Spleen (tissue), 11 donors: ENCODE results near the gene C2orf92. TPM values are rescaled to one million over a fixed set of nuclear protein-coding genes. Genes with fewer than 3 reads are reported as not detected.

Experiments used
- DNase-seq: peaks from one replicate; pipeline ENCODE4 v3.0.0-alpha.2; 2020
- H3K27ac ChIP-seq, 8 donors: fragments of 200-600 bp; sonication (generic) in 7 of 8; 1 replicate in 4 of 8; 2 replicates in 4 of 8; pipeline versions ENCODE4 v1.5.0 to v1.8.0; 2016 to 2021; ENCODE audit warnings: inconsistent platforms in 4 of 8, mild to moderate bottlenecking in 4 of 8, moderate library complexity in 1 of 8
- H3K27me3 ChIP-seq, 7 donors: fragments of 200-600 bp; sonication (generic) in 6 of 7; replicated peaks in 1 of 7; 1 replicate in 4 of 7; 2 replicates in 3 of 7; pipeline versions ENCODE4 v1.5.0 to v1.8.0; 2016 to 2021; ENCODE audit warnings: inconsistent platforms in 3 of 7, mild to moderate bottlenecking in 1 of 7
- H3K36me3 ChIP-seq, 6 donors: fragments of 200-600 bp; sonication (generic) in 5 of 6; 1 replicate in 4 of 6; 2 replicates in 2 of 6; pipeline versions ENCODE4 v1.5.0 to v1.8.0; 2016 to 2021; ENCODE audit warnings: inconsistent platforms in 2 of 6
- H3K4me1 ChIP-seq, 6 donors: fragments of 200-600 bp; sonication (generic) in 5 of 6; 1 replicate in 3 of 6; 2 replicates in 3 of 6; pipeline versions ENCODE4 v1.5.0 to v1.8.0; 2016 to 2021; ENCODE audit warnings: inconsistent platforms in 3 of 6
- H3K4me3 ChIP-seq, 8 donors: fragments of 200-600 bp; sonication (generic) in 7 of 8; 1 replicate in 4 of 8; 2 replicates in 4 of 8; pipeline versions ENCODE4 v1.5.0 to v1.8.0; 2016 to 2021; ENCODE audit warnings: inconsistent platforms in 4 of 8, mild to moderate bottlenecking in 4 of 8, moderate library complexity in 2 of 8
- H3K9me3 ChIP-seq, 8 donors: fragments of 200-600 bp; sonication (generic) in 7 of 8; 1 replicate in 4 of 8; 2 replicates in 4 of 8; pipeline versions ENCODE4 v1.5.0 to v1.8.0; 2016 to 2021; ENCODE audit warnings: inconsistent platforms in 4 of 8
- POLR2A ChIP-seq, 3 donors: fragments of 450-650 bp; IDR thresholded peaks; one replicate each; pipeline ENCODE4 v1.5.1; 2017; ENCODE audit warnings: antibody characterized with exemption in 3 of 3, mild to moderate bottlenecking in 1 of 3
- POLR2AphosphoS5 ChIP-seq, 3 donors: sonication (generic); formaldehyde crosslinking; IDR thresholded peaks; one replicate each; pipeline ENCODE4 v1.5.1; 2017; ENCODE audit warnings: antibody characterized with exemption in 3 of 3
- WGBS, 5 donors: extraction: QIAGEN DNeasy Blood & Tissue Kit in 3 of 5; methylation state at CpG; one replicate each; pipeline versions ENCODE4 v1.1.5 to v1.1.7; 2013 to 2018; 5-methylcytosine and 5-hydroxymethylcytosine counted together
- intact Hi-C: fragments of 100-400 bp; cut with DNase I; formaldehyde crosslinking; loops from one replicate; pipeline ENCODE4 v1.15.0; 2023; ENCODE audit warnings: low total_unique reads
- polyA plus RNA-seq, 3 donors: library from polyadenylated mRNA; stranded (reverse); fragments of 200-250 nt; gene quantifications; one replicate each; pipeline ENCODE4 v1.2.1, GENCODE V29; 2013
- total RNA-seq, 7 donors: library from RNA; depleted of rRNA in 3 of 7; stranded (reverse); fragments of >200 nt in 3 of 7; fragmentation: NEBNext Ultra II Directional in 4 of 7; extraction: Animal tissue kit (Norgen Biotek cat#: 25700) in 4 of 7; gene quantifications; one replicate each; pipeline versions ENCODE4 v1.1.0 to v1.2.1, GENCODE V29; 2016 to 2021
- TF ChIP-seq, protein P1 (sequence below), 11 experiments: fragments of 200-600 bp in 7 of 11; fragments of 450-650 bp in 4 of 11; sonication (generic) in 4 of 11; IDR thresholded peaks in 8 of 11; conservative IDR thresholded peaks in 3 of 11; 1 replicate in 7 of 11; 2 replicates in 4 of 11; pipeline versions ENCODE4 v1.4.0 to v1.8.0; 2016 to 2021; ENCODE audit warnings: antibody characterized with exemption in 11 of 11, inconsistent platforms in 4 of 11, mild to moderate bottlenecking in 1 of 11
- donor health status: healthy with polysubstance abuse.
- donor health status: DM: no; HTN: no; CAD: no; lungs with moderate emphysema.
- donor health status: DM: no; HTN: no; CAD: no.
- donor health status: Bipolar disorder and iron deficiency.
- donor health status: healthy.
- donor health status: DM: no; HTN: no; CAD: no.
- donor health status: DM: yes; HTN: yes; CAD: no.

Gene C2orf92
- total and polyA plus RNA-seq, 10 donors: 5.7 to 33.6 (median 21.4) TPM

DNA sequence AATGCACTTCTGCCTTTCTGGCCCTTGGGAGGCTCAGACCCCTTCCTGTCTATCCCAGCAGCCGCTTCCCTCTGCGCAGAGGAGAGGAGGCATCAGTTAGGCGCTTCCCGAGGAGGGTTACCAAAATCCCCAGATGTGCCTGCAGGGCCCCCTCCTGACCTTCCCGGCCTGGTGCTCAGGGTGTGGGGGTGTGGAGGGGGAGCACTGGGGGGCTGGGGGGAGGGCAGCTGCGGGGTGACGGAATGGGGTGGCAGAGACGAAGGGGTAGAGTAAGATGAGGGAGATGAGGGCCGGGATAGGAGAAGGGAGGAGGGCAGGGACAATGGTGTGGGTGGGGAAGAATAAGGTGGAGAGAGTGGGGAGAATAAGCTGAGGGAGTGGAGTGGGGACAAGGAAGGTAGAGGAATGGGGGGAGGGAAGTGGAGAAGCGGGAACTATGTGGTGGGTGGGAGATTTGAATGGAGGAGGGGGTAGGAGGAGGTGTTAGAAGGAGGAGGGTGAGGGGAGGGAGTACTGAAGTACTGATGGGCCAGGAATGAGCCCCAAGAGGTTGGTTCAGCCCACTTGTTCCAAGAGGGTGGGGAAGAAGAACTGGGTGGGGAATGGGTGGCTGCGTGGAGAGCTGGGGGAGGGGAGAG lies 37.3 kb downstream of the C2orf92 start:
- Histone ChIP-seq H3K4me1 (peaks cover 0 to 19% (median 3%) of the 10 kb centered on the region in 6 donors), H3K36me3 (no peaks in the 10 kb centered on the region), H3K27ac (no peak overlapping the region), H3K9me3 (no peaks in the 10 kb centered on the region), H3K4me3 (no peak overlapping the region), H3K27me3 (peaks cover 0 to 28% (median 0%) of the 10 kb centered on the region in 7 donors)
- no peak for TF ChIP-seq POLR2AphosphoS5 (IDR thresholded peaks at IDR 0.05)
- TF ChIP-seq, protein P1, sequence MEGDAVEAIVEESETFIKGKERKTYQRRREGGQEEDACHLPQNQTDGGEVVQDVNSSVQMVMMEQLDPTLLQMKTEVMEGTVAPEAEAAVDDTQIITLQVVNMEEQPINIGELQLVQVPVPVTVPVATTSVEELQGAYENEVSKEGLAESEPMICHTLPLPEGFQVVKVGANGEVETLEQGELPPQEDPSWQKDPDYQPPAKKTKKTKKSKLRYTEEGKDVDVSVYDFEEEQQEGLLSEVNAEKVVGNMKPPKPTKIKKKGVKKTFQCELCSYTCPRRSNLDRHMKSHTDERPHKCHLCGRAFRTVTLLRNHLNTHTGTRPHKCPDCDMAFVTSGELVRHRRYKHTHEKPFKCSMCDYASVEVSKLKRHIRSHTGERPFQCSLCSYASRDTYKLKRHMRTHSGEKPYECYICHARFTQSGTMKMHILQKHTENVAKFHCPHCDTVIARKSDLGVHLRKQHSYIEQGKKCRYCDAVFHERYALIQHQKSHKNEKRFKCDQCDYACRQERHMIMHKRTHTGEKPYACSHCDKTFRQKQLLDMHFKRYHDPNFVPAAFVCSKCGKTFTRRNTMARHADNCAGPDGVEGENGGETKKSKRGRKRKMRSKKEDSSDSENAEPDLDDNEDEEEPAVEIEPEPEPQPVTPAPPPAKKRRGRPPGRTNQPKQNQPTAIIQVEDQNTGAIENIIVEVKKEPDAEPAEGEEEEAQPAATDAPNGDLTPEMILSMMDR (IDR thresholded peaks at IDR 0.05 in 8 of 11, conservative IDR thresholded peaks at IDR 0.05 in 3 of 11): no peak
- no peak for TF ChIP-seq POLR2A (IDR thresholded peaks at IDR 0.05)
- intact Hi-C loops: no loop called here
- 73 to 78% (median 76%) methylated on average over 11 of the region's 11 CpGs for WGBS, 5 donors
- no peak for DNase-seq

DNA sequence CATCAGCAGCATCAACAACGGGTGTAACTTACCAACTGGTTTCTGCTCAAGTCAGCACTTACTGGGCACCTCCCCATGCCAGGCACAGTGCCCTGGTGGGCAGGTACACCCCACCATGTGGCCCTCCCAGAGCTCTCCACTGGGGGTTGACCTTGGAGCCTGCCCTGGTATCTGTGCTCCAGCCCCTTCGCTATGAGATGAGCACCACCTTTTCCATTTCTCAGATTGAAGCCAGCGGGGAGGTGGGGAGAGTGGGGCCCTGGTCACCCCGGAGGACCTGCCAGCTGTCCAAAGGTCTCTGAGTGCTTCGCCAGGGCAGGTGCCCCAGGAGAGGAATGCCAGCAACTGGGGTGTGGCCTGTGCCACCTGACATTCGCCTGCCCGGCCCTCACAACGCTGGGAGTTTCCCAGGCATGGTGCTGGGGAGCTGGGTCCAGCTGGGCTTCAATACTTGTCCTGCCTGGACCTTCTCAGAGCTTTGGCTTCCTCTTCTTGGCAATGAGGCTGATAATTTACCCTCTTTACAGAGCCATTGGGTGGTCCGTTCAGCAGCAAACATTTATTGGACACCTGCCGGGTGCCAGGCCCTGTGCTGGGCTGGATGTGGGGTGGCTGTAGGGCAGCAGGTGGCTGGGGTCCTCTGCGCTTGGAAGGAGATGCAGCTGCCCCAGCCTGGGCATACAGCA lies 38.0 kb downstream of the C2orf92 start:
- no peak overlapping the region for H3K4me3 ChIP-seq
- no peak for TF ChIP-seq POLR2AphosphoS5 (IDR thresholded peaks at IDR 0.05)
- TF ChIP-seq, protein P1 (IDR thresholded peaks at IDR 0.05 in 8 of 11, conservative IDR thresholded peaks at IDR 0.05 in 3 of 11): no peak
- TF ChIP-seq POLR2A (IDR thresholded peaks at IDR 0.05): no peak
- no peak for DNase-seq
- H3K27ac ChIP-seq: no peak overlapping the region
- no peaks in the 10 kb centered on the region for H3K36me3 ChIP-seq
- 84 to 91% (median 87%) methylated on average over 6 to 11 of the region's 11 CpGs for WGBS, 5 donors
- no peaks in the 10 kb centered on the region for H3K9me3 ChIP-seq
- peaks cover 0 to 26% (median 5%) of the 10 kb centered on the region in 6 donors for H3K4me1 ChIP-seq
- intact Hi-C loops: no loop called here
- H3K27me3 ChIP-seq: peaks cover 0 to 28% (median 0%) of the 10 kb centered on the region in 7 donors

DNA sequence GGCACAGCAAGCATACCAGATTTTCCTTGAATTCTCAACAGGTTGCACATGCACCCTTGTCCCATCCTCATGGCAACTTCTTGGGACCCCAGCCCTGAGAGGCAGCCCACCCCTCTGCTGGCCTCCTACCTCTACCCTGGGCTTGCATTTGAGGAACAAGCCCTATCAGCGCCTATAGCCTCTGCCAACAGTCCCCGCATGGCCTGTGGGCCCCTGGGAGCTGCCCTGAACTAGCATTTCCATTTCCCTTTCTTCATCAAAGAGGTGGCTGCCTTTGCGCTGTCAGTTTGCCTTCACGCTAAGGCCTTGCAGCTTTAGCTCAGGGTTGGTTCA lies 38.5 kb downstream of the C2orf92 start:
- H3K27ac ChIP-seq: no peak overlapping the region
- H3K4me1 ChIP-seq: peaks cover 0 to 31% (median 9%) of the 10 kb centered on the region in 6 donors
- H3K9me3 ChIP-seq: no peaks in the 10 kb centered on the region
- TF ChIP-seq, protein P1 (IDR thresholded peaks at IDR 0.05 in 8 of 11, conservative IDR thresholded peaks at IDR 0.05 in 3 of 11): no peak
- TF ChIP-seq POLR2A (IDR thresholded peaks at IDR 0.05): no peak
- no peak for DNase-seq
- H3K4me3 ChIP-seq: no peak overlapping the region
- intact Hi-C loops: no loop called here
- no peaks in the 10 kb centered on the region for H3K36me3 ChIP-seq
- peaks cover 0 to 28% (median 0%) of the 10 kb centered on the region in 7 donors for H3K27me3 ChIP-seq
- WGBS, 5 donors: 31 to 67% (median 60%) methylated on average over 4 of the region's 4 CpGs

DNA sequence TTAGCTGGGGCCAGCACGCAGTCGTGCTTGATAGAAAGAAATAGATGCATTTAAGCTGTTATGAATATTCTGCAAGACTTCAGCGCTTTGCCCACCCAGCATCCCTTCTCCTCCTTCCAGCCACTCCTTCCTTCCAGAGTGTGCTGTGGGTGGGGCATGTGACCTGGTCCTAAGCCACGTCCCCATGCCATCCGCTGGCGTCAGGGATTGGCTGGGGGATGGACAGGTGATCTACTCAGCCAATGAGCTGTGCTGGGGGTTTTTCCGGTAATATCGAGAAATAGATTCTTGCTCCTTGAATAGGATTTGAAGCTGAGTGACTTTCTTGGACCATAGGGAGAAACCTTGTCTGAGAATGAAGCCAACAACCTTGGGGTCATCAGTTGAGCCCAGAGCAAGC lies 39.1 kb downstream of the C2orf92 start:
- Histone ChIP-seq H3K9me3 (no peaks in the 10 kb centered on the region), H3K36me3 (no peaks in the 10 kb centered on the region), H3K4me3 (no peak overlapping the region), H3K27ac (no peak overlapping the region), H3K27me3 (peaks cover 0 to 28% (median 0%) of the 10 kb centered on the region in 7 donors), H3K4me1 (peaks cover 0 to 37% (median 13%) of the 10 kb centered on the region in 6 donors)
- intact Hi-C loops: no loop called here
- DNase-seq: peak; percentile 39
- 91 to 94% (median 92%) methylated on average over 8 of the region's 8 CpGs for WGBS, 5 donors
- TF ChIP-seq, protein P1 (IDR thresholded peaks at IDR 0.05 in 8 of 11, conservative IDR thresholded peaks at IDR 0.05 in 3 of 11): no peak
- TF ChIP-seq POLR2A (IDR thresholded peaks at IDR 0.05) (no peak), POLR2AphosphoS5 (IDR thresholded peaks at IDR 0.05) (no peak)
